OCI-LY1 (cell line): ENCODE results near the gene TPRKB.

Experiments
- EZH2 ChIP-seq: fragments of 200-600 bp; sonication (generic), shearing (Covaris generic); IDR thresholded peaks from 2 replicates; pipeline ENCODE4 v1.8.0; 2017; ENCODE audit warnings: borderline replicate concordance, mixed run types, mild to moderate bottlenecking, antibody characterized with exemption, low read length, moderate library complexity, mixed read lengths
- TF ChIP-seq, protein P1 (sequence below): fragments of 200-600 bp; sonication (generic), shearing (Covaris generic); IDR thresholded peaks from 2 replicates; pipeline ENCODE4 v1.5.1; 2017; ENCODE audit warnings: mild to moderate bottlenecking, antibody characterized with exemption, low read length, moderate library complexity, mixed read lengths

DNA sequence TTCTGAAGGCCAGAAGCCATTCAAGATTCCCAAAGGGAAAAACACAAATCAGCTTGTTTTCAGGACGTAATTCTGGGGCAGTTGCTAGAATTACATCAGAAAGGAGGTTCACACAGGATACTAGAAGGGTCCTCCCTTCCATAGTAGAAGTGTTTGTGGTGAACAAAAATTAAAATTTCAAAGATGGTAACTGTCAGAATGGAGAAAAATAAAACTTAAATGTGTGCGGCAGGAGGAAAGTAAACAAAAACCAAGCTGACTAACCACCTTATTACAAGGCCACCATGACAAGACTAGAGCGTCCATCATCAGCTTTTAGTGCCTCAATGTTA, 9.7 kb upstream of the TPRKB start:
- TF ChIP-seq, protein P1, sequence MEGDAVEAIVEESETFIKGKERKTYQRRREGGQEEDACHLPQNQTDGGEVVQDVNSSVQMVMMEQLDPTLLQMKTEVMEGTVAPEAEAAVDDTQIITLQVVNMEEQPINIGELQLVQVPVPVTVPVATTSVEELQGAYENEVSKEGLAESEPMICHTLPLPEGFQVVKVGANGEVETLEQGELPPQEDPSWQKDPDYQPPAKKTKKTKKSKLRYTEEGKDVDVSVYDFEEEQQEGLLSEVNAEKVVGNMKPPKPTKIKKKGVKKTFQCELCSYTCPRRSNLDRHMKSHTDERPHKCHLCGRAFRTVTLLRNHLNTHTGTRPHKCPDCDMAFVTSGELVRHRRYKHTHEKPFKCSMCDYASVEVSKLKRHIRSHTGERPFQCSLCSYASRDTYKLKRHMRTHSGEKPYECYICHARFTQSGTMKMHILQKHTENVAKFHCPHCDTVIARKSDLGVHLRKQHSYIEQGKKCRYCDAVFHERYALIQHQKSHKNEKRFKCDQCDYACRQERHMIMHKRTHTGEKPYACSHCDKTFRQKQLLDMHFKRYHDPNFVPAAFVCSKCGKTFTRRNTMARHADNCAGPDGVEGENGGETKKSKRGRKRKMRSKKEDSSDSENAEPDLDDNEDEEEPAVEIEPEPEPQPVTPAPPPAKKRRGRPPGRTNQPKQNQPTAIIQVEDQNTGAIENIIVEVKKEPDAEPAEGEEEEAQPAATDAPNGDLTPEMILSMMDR, result no peak
- no peak for TF ChIP-seq EZH2
